IPS-NIHi7 (cell line): Measurements from ENCODE around the gene TSKU.

Experiments
- DNase-seq: peaks from one replicate; pipeline ENCODE4 v3.0.0; 2012; ENCODE audit warnings: mixed read lengths; ENCODE audit errors: extremely low spot score

Gene TSKU, protein sequence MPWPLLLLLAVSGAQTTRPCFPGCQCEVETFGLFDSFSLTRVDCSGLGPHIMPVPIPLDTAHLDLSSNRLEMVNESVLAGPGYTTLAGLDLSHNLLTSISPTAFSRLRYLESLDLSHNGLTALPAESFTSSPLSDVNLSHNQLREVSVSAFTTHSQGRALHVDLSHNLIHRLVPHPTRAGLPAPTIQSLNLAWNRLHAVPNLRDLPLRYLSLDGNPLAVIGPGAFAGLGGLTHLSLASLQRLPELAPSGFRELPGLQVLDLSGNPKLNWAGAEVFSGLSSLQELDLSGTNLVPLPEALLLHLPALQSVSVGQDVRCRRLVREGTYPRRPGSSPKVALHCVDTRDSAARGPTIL

DNA sequence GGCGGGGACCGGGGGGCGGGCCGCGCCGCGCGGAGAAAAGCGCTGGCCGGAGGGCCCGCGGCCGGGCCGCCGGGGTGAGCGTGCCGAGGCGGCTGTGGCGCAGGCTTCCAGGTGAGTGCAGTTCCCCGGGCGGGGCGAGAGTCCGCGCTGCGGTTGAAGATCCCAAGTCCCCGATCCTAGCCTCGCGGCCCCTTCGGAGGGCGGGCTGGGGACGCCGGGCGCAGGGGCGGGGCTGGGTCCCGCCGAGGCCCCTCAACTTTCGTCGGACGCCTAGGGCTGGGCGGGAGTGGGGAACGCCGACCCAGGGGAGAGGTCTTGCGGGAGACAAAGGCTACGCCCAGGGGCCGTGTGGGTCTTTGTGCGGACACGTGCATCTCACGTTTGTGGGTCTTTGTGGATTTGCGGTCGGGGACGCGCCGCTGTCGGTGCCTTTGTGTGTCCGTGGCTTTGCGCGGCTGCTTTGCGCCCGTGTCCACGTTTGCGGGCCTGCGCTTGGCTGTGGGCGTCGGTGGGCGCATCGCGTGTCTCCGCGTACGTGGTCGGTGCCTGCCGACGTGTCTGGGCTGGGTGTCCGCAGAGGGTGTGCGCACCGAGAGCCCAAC, at the start of gene TSKU:
Gene TSKU (plus strand): TSS at position 63 of the 602 bp plus-strand sequence. CDS start 12,261 bp downstream, outside the sequence.
- no peak for DNase-seq

GRCh38 chr11:76733906-76734305, 49.2 kb upstream of the TSKU start:
- DNase-seq: peak; percentile 85

DNA sequence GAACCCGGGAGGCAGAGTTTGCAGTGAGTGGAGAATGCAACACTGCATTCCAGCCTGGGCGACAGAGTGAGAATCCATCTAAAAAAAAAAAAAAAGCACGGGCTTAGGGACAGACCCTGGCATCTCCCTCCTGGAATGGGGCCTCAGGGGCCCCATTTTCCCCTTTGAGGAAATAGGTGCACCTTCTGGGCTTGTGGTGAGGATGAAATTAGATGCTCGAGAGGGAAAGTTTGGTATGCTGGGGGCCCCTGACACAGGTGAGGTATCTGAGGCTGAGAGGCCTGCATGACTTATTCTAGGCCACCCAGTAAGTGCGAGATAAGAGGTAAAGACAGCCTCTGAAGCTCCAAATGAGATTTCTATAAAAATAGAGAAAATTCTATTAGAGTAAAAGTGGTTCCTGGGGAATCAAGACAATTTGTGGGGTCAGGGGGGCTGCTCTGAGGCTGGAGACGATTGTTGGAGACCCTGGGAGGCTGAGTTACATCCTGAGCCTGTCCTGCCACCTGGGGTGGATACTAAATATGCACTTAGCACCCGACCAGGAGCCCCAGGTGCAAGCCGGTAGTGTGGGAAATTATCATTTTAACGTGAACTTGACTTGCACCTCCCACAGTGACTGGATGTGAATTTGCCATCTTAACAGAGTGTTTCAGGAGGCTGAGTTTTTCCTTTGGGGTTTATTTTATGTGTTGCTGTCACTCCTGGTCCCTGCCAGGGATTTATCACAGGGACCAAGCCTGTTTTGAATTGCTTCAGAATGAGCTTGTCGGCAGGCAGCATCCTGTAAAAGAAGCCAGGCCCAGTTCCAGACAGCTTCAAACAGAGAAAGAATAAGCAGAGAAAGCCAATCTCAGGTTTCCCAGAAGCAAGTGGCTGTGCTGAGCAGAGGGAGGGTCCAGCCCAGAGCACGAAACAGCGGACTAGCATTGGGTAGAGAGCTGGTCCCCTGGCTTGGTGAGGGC, 48.4 kb upstream of the TSKU start:
- DNase-seq: peak; percentile 46

- DNase-seq: no peak
Observed at GRCh38 chr11:76735841-76736240, 47.3 kb upstream of the TSKU start.

DNA sequence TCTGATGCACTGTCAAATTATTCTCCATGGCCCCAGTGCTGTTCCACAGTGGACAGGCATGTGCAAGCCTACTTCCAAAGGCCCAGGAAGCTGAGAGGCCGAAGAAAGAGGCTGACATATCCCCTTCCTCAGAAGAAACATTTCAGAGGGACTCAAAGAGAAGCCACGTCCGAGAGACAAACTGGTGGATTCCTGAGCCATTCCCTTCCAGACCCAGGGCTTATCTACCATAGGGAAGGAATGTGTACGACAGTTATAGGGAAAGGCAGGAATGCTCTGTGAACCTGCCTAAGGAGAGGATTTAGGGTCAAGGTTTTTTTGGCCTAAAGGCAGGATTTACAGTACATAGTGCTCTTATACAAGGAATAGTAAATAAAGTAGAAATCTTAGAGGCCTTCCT, 46.9 kb upstream of the TSKU start:
- no peak for DNase-seq

GRCh38 chr11:76736773-76737495, 46.2 kb upstream of the TSKU start:
- no peak for DNase-seq

GRCh38 chr11:76738618-76739240, 44.4 kb upstream of the TSKU start:
- DNase-seq: no peak

DNA sequence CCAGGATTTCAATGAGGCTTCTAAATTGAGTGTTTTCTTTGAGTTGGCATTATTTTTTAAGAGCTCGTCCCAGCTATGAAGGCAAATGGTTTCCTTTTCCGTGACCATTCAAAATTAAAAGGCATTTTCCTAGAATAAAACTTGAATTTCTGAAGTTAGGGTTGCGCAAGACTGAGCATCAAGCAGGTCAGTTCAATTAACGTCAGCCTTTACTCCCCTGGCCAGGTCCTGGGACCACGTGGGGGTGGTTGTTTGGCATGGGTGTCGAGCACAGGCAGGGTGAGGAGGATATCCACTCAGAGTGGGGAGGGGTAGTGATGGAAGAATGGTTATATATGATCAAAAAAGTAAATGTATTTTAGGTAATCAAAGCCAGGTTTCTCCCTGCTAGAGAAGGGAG, 43.4 kb upstream of the TSKU start:
- no peak for DNase-seq

- DNase-seq: no peak
Observed at GRCh38 chr11:76740772-76741171, 42.4 kb upstream of the TSKU start.

DNA sequence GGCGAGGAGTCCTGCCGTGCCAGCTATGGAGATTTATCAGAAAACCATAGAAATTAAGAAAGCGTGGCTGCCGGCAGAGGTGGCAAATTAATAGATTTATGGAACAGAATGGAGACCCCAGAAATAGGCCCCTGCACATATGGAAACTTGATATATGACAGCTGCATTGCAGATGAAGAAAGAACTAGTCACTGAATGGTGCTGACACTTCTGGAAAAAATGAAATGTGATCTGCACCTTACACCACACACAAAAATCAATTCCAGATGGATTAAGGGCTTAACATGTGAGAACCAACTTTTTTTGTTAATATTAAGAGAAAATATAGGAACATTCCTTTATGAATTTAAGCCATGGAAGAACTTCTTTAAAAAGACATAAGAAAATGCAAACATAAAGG, 40.3 kb upstream of the TSKU start:
- no peak for DNase-seq

DNA sequence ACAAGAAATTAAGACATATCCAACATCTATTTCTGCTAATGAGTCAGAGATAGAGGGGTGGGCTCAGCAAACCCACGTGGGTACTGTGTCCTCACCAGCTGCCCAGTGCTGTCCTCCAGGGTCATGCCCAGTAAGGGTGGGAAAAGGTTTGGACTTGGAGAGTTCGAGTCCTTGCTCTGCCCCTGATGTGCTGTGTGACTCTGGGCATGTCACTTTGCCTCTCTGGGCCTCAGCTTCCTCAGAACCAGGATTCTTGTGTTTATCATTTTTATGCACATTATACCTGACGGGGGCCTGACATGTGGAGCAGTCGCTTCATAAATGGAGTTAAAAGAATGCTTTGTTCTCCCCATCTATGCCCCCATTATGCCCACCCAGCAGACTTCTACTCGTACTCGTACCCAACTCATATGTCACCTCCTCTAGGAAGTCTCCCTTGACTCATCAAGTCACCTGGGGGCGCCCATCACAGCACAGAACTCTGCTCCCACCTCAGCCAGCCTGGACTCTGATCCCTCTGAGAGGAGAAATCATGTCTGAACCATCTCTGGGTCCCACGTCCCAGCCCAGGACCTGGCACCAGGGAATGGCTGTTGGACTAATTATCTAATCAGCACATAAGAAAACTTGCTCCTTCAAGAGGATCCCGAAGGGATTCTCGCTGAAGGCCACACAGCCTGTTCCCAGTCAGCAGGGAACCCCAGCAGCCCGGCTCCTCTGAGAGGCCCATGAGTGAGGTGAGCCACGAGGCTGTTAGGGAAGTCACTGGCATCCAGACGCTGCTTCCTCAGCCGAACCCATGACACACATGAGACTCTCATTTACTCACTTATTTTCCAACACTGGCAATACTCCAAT, 38.7 kb upstream of the TSKU start:
- DNase-seq: no peak

DNA sequence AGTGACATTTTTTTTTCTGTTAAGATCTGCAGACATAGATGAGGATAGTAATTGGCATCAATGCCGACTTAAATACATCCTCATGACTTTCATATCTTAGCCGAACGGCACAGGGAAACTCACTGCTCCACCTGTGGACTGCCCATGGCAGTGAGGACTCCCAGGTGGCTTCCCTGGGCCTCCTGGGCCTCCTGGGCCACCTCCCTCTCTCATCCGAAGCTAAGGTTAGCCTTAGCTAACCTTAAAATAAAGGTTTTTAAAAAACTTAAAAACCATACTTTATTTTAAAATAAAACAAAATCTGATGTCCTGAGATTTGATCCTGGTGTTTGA, 38.1 kb upstream of the TSKU start:
- no peak for DNase-seq

- DNase-seq: peak; percentile 46
Observed at GRCh38 chr11:76745561-76746207, 37.5 kb upstream of the TSKU start.

GRCh38 chr11:76747153-76747914, 35.8 kb upstream of the TSKU start:
- DNase-seq: no peak

DNA sequence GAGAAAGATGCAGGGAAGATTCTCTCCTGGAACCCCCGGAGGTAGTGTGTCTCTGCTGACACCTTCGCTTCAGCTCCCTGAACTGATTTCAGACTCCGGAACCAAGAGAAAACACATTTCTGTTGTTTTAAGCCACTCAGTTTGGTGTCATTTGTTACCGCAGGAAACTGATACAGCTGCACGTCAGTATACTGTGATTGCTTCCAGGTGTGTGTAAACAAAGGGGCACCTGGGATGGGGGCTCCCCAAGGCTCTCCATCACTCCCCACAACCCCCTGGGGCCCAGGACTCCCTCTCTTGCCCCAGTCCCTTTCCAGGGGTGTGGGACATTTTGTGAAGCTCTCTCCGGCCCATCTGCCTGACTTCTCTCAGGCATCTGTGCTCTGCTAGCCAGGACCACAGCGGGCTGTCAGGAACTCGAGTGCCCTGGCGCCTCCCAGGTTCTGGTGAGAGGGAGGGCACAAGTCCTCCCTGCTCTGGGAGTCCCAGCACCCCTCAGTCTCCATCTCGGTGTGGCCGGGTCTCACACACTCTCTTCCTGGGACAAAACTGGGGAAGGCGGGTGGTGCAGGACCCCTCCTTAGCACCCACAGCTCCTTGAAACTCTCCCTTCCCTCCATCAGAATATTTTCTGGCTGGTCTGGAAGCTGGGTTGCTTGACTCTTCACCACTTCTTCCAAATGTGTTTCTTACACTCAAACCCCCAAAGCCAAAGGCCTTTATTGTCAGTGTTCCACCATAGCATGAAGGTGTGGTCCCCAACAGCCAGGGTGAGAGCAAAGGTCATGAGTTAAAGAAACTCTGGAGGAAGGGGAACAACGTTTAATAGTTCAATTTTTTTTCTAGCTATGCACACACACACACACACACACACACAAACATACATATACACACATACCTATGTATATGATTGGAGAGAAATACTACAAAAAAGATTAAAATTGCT, 35.0 kb upstream of the TSKU start:
- no peak for DNase-seq

DNA sequence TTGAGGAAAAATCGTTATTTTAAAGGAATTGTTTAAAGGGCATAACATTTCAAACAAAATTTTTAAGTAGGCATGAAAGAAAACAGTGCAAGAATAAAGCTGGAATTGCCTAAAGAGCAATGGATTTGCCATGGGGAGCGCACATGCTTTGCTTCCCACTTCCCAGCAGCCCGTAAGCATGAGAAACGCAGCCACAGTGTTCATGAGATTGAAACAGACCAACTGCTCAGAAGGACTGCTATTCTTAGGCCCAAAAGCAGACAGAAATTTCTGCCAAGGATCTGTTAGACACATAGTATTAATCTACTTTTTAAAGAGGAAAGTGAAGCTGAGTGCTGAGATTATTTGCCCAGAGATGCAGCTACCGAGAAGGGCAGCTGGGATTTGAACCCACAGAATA, 34.2 kb upstream of the TSKU start:
- no peak for DNase-seq

GRCh38 chr11:76750067-76750466, 33.1 kb upstream of the TSKU start:
- DNase-seq: no peak

GRCh38 chr11:76750746-76751145, 32.4 kb upstream of the TSKU start:
- no peak for DNase-seq
